Activated CD4-positive, alpha-beta T cell treated with anti-CD3 and anti-CD28 coated beads, Interleukin-2, Interleukin-6, amounts not matched to agents 100 ng/mL and 50 ng/mL, durations not matched to agents 16 hours and 8 hours (primary cell): ENCODE measurements around the gene ZNHIT3.
A peak's percentile ranks its signal among the peaks of the same experiment; 100 is the strongest.

Source experiments
- DNase-seq: peaks from one replicate; pipeline ENCODE4 v3.0.0-alpha.2; 2020

Gene ZNHIT3

GRCh38 chr17:36515837-36516236, 29.4 kb downstream of the ZNHIT3 start:
- DNase-seq: no peak

DNA sequence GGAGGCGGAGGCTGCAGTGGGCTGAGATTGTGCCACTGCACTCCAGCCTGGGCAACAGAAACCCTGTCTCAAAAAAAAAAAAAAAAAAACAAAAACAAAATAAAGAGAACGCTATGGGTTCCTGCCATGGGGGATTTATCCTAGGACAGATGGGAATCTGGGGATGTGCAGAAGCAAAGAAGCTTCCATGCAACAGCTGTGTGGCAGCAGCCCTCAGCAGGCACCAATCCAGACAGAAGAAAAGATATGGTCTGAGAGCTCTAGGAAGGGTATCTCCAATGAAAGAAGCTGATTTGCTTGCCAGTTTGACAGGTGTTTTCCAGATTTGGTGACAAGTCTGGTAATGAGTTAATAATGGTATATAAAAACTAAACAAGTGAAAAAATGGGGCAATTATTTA, 36.6 kb downstream of the ZNHIT3 start:
- DNase-seq: no peak

GRCh38 chr17:36524428-36524876, 38.0 kb downstream of the ZNHIT3 start:
- peak; percentile 16 for DNase-seq

- no peak for DNase-seq
Measured at GRCh38 chr17:36525113-36525512, 38.6 kb downstream of the ZNHIT3 start.

DNA sequence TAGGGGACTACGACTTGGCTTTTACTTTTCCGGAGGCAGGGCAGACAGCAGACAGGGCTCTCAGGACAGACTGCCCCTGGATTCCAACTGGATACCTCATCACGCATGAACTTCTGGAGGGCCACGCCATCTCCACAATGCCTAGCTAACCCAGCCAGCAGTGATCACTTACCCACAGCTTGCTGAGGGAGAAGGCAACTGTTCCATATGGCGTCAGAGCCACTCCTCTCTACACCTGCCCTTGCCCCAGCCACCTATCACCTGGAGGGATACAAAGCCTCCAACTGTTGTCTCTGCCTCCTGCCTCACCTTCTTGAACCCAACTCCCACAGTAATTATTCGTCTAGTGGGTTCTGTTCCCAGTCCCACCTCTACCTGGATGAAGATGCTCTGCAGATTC, 39.4 kb downstream of the ZNHIT3 start:
- DNase-seq: no peak

DNA sequence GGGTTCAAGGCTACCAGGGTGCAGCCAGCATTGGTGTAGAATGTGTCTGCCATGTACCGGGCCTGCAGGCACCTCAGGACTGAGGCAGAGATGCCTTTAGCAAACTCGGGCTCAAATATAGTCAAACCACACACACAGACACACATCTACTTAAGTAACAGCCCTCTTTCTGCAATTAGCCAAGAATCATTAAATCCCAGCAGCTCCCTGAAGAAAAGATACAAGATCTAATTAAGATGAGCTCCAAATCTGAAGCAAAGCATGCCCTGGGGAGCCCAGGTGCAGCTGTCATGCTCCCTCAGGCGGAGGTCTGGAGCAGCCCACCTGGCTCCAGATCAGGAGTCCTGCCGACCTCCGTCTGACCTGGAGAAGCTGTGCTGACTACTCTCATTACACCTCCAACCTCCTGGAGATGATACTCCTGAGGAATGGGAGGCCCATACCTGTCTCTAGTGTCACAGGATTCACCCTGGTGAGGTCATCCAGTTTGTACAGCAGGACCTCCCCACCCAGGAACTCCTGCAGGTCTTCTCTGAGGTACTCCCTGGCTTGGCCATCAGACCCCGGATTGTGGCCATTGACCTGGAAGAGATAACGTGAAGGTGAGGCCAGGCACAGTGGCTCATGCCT, 41.3 kb downstream of the ZNHIT3 start:
- no peak for DNase-seq

- no peak for DNase-seq
Measured at GRCh38 chr17:36529121-36529520, 42.6 kb downstream of the ZNHIT3 start.

DNA sequence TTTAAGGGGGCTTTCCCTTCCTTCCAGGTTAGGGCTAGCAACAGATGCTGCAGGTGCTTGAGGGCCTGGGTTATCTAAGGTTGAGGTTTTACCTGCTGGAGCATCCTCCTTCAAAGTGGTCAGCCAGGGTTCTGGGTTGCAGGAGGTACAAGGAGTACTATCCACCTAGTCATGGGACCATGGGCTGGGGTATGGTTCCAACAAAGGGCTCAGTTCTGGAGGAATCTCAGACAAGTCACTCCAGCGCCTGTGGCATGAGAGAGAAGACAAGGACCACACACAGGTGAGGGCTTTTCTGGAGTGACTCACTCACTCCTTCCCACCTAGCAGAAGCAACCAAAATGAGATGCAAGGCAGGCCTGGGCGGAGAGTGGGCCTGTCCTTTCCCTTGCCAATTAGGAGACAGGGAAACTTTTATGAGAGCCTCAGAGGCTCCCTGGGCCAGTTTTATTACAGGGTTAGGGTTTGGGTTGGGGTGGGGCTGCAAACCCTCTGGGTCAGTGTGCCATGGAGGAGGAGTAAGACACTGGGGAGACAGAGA, 46.0 kb downstream of the ZNHIT3 start:
- no peak for DNase-seq

DNA sequence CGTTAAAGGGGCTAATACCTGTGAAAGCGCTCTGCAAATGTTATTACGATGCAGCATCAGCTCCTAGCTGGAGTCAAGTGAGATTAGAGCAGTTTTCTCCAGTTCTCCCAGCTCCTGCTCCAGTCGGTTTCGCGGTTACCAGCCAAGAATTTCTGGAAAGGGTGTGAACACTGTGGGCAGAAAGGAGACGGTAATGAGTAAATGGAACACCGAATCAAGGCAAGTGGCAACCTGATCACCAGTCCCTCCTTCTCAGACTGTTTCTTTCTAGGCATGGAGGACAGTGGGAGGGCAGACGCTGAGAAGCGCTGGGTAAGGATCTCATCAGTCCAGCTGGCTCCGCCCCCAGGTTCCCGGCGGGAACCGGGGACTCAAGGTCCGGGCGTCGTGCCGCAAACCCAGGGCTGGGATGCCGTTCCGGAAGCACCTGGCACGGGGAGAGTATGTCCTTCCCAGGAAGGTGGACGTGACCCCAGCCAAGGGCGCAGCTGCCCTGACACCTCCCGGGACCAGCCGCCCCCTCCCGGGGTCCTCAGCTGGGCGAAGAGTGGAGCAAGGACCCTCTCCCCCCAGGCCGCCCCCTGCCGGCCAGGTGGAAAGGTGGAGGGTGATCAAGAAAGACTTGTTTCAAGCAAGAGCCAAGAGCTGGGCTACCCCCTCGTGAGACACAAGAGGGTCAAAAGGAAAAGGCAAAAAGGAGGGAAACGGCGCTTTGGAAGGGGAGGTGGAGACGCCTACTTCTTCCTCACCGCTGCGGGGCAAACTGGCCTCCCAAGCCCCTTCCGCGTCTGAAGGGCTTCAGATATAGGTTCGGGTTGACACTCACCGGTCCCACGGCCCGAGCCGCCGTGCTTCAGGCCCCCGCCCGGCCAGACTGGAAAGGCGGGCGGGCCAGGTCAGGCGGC, 47.7 kb downstream of the ZNHIT3 start:
- DNase-seq: peak; percentile 63

- peak; percentile 94 for DNase-seq
Measured at GRCh38 chr17:36534840-36535668, 48.6 kb downstream of the ZNHIT3 start, which contains the start of the genes MYO19 and PIGW. Gene MYO19, minus strand, starts transcription at chr17:36534868. Its CDS starts 2,330 bp downstream, at chr17:36532538. Gene PIGW, plus strand, starts transcription at chr17:36534987. Its CDS starts 2,115 bp downstream, at chr17:36537102.

- DNase-seq: no peak
Measured at GRCh38 chr17:36535669-36536081, 49.2 kb downstream of the ZNHIT3 start.

DNA sequence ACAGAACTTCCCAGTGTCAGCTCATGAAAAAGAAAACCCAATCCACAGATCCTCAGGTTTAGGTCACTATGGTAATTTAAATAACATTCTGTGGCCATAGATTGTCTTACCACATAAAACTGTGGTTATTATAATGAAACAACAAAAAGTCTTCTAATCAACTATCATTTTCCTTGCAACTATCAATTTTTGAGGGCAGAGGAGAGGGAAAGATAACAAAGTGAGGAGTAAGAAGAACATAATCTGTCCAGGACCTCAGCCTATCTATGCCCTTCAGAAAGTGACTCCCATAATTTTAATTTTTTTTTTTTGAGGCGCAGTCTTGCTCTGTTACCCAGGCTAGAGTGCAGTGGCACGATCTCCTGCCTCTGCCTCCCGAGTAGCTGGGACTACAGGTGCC, 54.2 kb downstream of the ZNHIT3 start:
- no peak for DNase-seq

DNA sequence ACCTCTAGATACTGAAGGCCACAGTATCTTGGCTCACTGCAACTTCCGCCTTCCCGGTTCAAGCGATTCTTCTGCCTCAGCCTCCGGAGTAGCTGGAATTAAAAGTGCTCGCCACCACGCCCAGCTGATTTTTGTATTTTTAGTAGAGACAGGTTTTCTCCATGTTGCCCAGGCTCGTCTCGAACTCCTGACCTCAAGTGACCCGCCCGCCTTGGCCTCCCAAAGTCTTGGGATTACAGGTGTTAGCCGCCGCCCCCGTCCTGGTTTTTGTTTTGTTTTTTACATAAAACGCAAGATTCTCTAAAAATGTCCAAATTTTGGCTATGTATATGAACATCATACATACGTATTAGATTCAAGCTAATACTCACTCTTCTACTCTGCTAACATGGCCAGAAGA, 56.3 kb downstream of the ZNHIT3 start:
- no peak for DNase-seq

GRCh38 chr17:36544044-36544306, 57.5 kb downstream of the ZNHIT3 start:
- DNase-seq: peak; percentile 42

- DNase-seq: peak; percentile 96
Measured at GRCh38 chr17:36544307-36545076, 58.0 kb downstream of the ZNHIT3 start, which contains the start of gene GGNBP2. Gene GGNBP2, plus strand, starts transcription at chr17:36544919. Its CDS starts 806 bp downstream, at chr17:36545725.

DNA sequence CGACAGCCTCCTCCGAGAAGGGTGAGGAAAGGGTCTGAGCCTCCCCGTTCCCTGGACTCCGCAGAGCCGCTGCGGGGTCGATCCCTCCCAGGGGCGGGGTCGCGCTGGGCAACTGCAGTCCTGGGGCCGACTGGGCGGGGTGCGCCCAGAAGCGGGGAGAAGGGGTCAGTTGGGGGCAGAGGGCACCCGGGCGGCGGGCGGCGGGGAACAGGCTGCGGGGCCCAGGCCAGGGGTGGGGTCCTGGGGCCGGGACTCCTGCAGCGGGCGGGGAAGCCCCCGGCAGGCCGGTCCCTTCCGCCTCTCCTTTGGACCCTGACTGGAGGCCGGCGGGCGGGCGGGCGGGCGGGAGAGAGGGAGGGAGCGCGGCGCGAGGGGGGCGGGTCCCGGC, 58.6 kb downstream of the ZNHIT3 start:
- no peak for DNase-seq
